Lower leg skin (tissue), 3 donors: ENCODE data around the gene TRIM71.

Experiments used
- CTCF ChIP-seq, 3 donors: fragments of 450-650 bp; IDR thresholded peaks; one replicate each; pipeline ENCODE4 v1.5.1; 2016; ENCODE audit warnings: antibody characterized with exemption in 3 of 3, mild to moderate bottlenecking in 3 of 3, moderate library complexity in 2 of 3
- POLR2A ChIP-seq, 2 donors: fragments of 450-650 bp; IDR thresholded peaks; one replicate each; pipeline ENCODE4 v1.6.1; 2016 to 2017; ENCODE audit warnings: antibody characterized with exemption in 2 of 2, mild to moderate bottlenecking in 1 of 2, moderate library complexity in 1 of 2

GRCh38 chr3:32831791-32832190, 14.0 kb downstream of the TRIM71 start:
- TF ChIP-seq CTCF (IDR thresholded peaks at IDR 0.05) (no peak), POLR2A (IDR thresholded peaks at IDR 0.05) (no peak)
